ENCODE data around the gene NPR3.

Gene NPR3

GRCh38 chr5:32712481-32713360, 1.6 kb downstream of the NPR3 start:
- no peak for DNase-seq

GRCh38 chr5:32713361-32713769, 2.2 kb downstream of the NPR3 start:
- DNase-seq: no peak

DNA sequence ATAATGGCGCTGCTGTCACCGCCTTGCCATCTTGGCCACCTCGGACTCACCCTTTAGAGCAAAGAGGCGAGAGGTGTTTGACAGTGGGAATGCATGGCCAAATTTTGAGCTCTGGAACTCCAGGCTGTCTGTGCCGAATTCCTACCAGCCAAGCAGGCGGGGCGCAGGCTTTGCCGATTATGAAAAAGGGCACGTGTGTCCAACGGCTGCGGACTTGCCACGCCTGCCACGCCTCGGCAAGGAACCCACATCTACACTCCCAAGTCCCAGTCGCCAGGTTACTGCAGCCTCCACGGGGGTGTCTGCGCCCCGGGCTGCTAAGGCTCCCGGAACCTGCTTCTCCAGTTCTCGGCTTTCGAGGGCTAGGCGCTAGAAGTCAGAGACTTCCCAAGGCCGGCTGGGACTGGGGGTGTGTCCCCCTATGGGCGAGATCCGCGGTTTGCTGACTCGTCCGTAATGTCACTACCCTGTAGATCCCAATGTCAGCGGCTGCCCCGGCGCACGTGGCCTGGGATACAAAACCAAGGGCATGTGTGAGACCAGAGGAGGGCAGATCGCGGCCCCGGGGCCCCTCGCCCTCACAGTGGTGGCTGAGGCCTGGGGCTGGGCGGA, 2.8 kb downstream of the NPR3 start:
- DNase-seq: no peak

- DNase-seq: no peak
Observed at GRCh38 chr5:32714836-32715235, 3.7 kb downstream of the NPR3 start.

- no peak for DNase-seq
Observed at GRCh38 chr5:32720300-32720699, 9.2 kb downstream of the NPR3 start.

GRCh38 chr5:32721626-32722025, 10.5 kb downstream of the NPR3 start:
- DNase-seq: no peak

DNA sequence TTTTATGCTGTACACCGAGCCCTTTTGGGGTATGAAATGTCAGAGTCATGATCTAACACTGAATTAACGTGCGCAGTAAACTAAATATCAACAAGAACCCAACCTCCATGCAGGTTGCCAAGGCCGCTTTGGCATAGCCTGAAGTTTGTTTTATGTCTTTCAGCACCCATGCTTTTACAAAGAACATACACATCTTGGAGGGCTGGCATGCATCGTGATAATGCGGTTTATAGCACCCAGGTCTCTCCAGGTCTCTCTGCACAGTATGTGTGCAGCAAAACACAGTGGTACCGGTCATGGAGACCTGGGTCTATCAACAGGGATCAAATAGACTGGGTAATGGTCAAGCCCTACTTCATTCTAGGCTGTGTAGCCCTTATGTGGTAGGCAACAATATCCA, 11.8 kb downstream of the NPR3 start:
- no peak for DNase-seq

DNA sequence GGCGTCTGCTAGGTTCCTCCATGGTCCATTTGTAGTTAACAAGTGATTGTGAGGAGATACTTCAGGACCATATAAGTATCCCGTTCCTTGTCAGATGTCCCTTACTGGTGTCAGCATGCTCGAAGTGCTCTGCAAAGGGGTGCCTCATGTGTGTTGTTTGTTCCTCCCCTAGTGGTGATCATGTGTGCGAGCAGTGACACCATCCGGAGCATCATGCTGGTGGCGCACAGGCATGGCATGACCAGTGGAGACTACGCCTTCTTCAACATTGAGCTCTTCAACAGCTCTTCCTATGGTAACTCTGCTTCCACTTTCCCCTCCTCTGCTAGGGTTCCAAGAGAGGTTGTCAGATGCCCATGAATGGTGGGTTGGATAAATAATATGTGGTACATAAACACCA, 13.4 kb downstream of the NPR3 start:
- DNase-seq: no peak

GRCh38 chr5:32726086-32726557, 15.0 kb downstream of the NPR3 start:
- no peak for DNase-seq

- DNase-seq: no peak
Observed at GRCh38 chr5:32729651-32730050, 18.5 kb downstream of the NPR3 start.

DNA sequence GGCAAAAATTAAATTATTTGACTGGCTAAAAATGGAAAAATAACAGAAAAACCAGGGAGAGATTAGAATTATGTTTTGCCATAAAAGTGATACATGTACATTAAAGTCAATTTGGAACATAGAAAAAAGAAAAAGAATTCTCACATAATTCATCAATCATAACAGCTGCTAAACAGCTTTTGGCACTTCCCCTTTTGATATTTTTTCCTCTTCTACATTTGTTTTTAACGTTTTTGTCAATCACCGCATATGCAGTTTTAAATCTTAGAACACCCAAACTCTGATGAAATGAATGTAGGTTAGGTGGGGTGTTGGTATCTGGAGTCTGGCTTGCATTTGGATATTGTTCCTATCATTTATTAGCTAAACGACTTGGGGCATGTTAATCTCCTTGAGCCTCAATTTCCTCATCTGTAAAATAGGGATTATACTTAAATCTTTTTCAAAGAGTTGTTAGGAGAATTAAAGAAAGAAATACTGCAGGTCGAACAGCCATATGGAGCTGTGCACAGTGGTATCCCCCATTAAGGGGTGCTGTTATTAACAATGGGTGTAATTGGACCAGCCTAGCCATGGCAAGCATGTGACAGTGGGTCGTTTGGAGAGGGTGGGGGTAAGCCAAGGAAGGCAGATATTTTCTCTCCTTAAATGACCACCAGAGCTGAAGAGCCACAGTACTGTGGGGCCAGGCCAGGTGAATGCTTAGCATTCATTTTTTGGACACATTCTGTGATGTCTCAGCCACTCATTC, 22.6 kb downstream of the NPR3 start:
- no peak for DNase-seq

GRCh38 chr5:32734827-32735378, 23.8 kb downstream of the NPR3 start:
- DNase-seq: no peak

DNA sequence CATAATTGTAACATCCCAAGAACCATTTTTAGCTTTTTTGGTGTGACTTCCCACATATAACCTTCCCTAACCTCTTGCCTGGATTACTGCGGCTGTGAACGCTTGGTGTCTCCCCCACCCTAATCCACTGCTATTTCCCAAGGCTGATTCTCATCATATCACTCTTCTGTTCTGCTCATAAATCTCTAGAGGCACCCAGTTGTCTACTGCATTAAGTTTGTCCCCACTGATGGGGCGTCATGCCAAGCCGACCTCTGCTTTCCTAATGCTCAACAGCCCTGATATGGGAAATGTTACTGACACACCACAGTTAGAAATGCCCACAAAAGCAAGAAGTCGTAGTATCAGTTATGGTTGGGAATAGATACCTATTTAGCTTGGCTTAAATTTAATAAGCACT, 24.4 kb downstream of the NPR3 start:
- no peak for DNase-seq

DNA sequence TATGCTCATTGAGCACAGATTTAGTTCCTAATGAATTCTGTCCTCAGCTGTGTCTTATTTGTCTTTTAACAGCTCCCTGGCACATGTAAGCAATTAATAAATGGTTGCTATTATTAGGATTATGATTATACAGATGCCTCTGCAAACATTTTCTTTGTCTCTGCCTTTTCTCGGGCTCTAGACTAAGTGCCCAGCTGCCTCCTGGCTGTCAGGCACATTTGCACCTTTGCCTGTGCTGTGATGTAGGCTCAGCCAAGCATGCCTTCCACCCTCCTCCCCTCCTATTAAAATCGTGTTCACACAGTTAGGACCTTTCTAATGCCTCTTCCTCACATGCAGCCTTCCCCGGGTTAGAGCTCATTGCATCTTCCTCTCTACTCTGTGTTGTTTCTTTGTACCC, 25.7 kb downstream of the NPR3 start:
- no peak for DNase-seq

DNA sequence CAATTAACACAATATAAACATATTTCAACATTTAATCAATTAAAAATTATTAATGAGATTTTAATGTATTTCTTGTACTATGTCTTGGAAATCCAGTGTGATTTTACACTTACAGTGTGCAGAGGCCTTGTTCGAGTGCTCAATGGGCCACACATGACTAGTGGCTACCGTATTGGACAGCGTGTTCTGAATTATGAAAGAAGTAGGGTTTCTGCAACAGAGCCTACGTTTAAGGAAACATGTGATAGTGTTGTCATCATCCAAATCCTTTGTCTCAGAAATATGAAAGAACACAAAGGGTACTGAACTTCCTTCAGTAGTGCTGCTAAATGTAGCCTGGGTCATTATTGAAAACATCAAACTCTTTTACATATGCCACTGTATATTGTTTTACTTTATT, 29.5 kb downstream of the NPR3 start:
- no peak for DNase-seq

GRCh38 chr5:32745317-32745716, 34.2 kb downstream of the NPR3 start:
- no peak for DNase-seq

GRCh38 chr5:32752411-32752810, 41.3 kb downstream of the NPR3 start:
- DNase-seq: no peak

DNA sequence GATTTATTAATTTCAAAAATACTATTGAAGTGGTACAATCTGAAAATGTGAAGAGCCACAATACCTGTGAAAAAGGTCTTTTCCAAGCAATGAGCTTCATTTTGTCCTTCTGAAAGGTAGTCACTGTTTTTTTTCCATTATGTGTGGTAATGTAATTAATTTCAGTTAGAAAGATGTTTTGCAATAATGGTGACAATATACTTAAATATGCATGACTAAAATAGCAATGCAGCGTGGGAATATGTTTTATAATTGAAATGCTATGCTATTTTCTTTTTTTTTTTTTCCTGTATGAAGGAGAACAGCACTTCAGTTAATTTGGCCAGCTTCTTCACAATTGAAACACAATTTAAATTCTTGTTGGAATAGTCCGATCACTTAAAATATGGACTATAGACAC, 41.9 kb downstream of the NPR3 start:
- no peak for DNase-seq

DNA sequence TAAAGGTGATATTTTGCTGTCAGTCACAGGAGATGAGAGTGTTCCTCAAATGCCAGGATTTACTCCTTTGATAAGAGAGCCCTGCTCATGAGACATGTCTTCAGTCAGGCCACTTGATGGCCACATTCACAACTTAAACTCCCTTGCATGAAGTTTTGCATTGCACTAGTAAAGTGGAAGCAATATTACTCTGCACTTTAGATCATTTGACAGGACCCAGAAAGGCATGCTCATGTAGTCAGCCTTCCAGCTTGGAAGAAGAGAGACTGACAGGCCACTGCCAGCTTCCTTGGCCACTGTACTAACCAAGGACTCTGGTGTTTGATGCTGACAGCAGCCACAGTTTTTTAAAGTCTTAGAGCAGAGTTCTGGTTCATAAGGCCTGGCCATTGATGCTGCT, 42.6 kb downstream of the NPR3 start:
- DNase-seq: no peak

- no peak for DNase-seq
Observed at GRCh38 chr5:32754284-32754683, 43.2 kb downstream of the NPR3 start.

- no peak for DNase-seq
Observed at GRCh38 chr5:32760091-32760509, 49.0 kb downstream of the NPR3 start.

DNA sequence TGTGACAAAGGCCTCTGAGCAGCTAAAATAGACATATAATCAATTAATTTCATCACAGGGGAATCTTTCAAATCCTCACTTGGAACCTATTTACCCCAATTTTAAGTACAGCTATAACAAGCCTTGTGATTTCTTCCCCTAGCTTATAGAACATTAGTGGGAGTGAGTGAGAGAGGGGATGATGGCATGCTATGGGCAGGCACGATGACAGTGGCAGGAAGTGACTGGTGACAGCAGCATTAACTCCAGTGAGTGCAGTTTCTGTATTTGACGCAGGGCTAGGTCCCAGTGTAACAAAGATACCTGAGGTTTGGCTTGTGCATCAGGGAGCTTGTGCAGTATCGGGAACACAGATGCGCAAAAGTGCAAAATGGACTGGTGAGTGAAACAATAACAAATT, 54.1 kb downstream of the NPR3 start:
- DNase-seq: no peak

GRCh38 chr5:32767948-32768467, 56.9 kb downstream of the NPR3 start:
- no peak for DNase-seq

Data from NCI-H748 treated with DMSO at 0.1 percent for 48 hours (cell line).